ENCODE measurements around the gene AUTS2.

GRCh38 chr7:70523989-70524351 is 925.7 kb downstream of the AUTS2 start:
- TF ChIP-seq GATA2 (IDR thresholded peaks at IDR 0.05; ENCODE audit: low read depth, low read length), result no peak
- no peak for TF ChIP-seq GATA3 (IDR thresholded peaks at IDR 0.05; ENCODE audit: low read depth, low read length)
